ENCODE data around the gene SLC26A9. TPM values are rescaled to one million over a fixed set of nuclear protein-coding genes. Genes with fewer than 3 reads are reported as not detected.

The SLC26A9 gene
- total and polyA plus RNA-seq, 9 donors = 0.07 to 6.7 (median 0.11) TPM; not detected in 3

- H3K27me3 ChIP-seq = no peaks in the 10 kb centered on the region
- no peaks in the 10 kb centered on the region for H3K9me3 ChIP-seq
- no peak overlapping the region for H3K27ac ChIP-seq
- intact Hi-C loops (cut with DNase I) = loop anchor here (10.0 kb wide), 2 partner anchors 56 to 124 kb away; no protein-coding TSS in a partner anchor
- no peak overlapping the region for H3K4me3 ChIP-seq
- TF ChIP-seq CTCF (IDR thresholded peaks at IDR 0.05) (peak; percentile 57 to 69 (median 58)), EP300 (IDR thresholded peaks at IDR 0.05) (no peak)
- peak; percentile 59 to 75 (median 72) for DNase-seq
- no peaks in the 10 kb centered on the region for H3K36me3 ChIP-seq
- 44 to 53% (median 46%) methylated on average over 8 of the region's 8 CpGs for WGBS, 3 donors
- peaks cover 14% of the 10 kb centered on the region for H3K4me1 ChIP-seq (ENCODE audit: insufficient read depth)
Measured at GRCh38 chr1:205918955-205919746, 24.1 kb downstream of the SLC26A9 start.

GRCh38 chr1:205917466-205918238 is 25.6 kb downstream of the SLC26A9 start:
- DNase-seq = no peak
- WGBS, 3 donors = 25 to 44% (median 37%) methylated on average over 8 of the region's 8 CpGs
- Histone ChIP-seq H3K27me3 (no peaks in the 10 kb centered on the region), H3K9me3 (no peaks in the 10 kb centered on the region), H3K27ac (no peak overlapping the region), H3K4me1 (ENCODE audit: insufficient read depth) (peaks cover 21% of the 10 kb centered on the region), H3K4me3 (no peak overlapping the region), H3K36me3 (no peaks in the 10 kb centered on the region)
- TF ChIP-seq POLR2A (IDR thresholded peaks at IDR 0.05) (no peak), CTCF (IDR thresholded peaks at IDR 0.05) (no peak), EP300 (IDR thresholded peaks at IDR 0.05) (no peak)
- intact Hi-C loops (cut with DNase I) = loop anchor here (10.0 kb wide), 2 partner anchors 57 to 123 kb away; no protein-coding TSS in a partner anchor

GRCh38 chr1:205916541-205916940 is 26.7 kb downstream of the SLC26A9 start:
- intact Hi-C loops (cut with DNase I) = loop anchor here (10.0 kb wide), 2 partner anchors 58 to 122 kb away; no protein-coding TSS in a partner anchor
- Histone ChIP-seq H3K27me3 (no peaks in the 10 kb centered on the region), H3K36me3 (no peaks in the 10 kb centered on the region), H3K9me3 (no peaks in the 10 kb centered on the region), H3K4me3 (no peak overlapping the region), H3K27ac (no peak overlapping the region), H3K4me1 (ENCODE audit: insufficient read depth) (peaks cover 23% of the 10 kb centered on the region)
- no peak for DNase-seq
- TF ChIP-seq EP300 (IDR thresholded peaks at IDR 0.05) = no peak
- TF ChIP-seq POLR2A (IDR thresholded peaks at IDR 0.05) = no peak
- TF ChIP-seq CTCF (IDR thresholded peaks at IDR 0.05) = no peak
- 55 to 70% (median 57%) methylated on average over 7 of the region's 7 CpGs for WGBS, 3 donors

GRCh38 chr1:205915354-205915990 is 27.8 kb downstream of the SLC26A9 start:
- Histone ChIP-seq H3K27ac (no peak overlapping the region), H3K4me1 (ENCODE audit: insufficient read depth) (peaks cover 23% of the 10 kb centered on the region), H3K27me3 (no peaks in the 10 kb centered on the region), H3K4me3 (no peak overlapping the region), H3K9me3 (no peaks in the 10 kb centered on the region), H3K36me3 (no peaks in the 10 kb centered on the region)
- 68 to 82% (median 77%) methylated on average over 10 of the region's 10 CpGs for WGBS, 3 donors
- intact Hi-C loops (cut with DNase I) = loop anchor here (10.0 kb wide), 2 partner anchors 59 to 121 kb away; no protein-coding TSS in a partner anchor
- no peak for DNase-seq
- TF ChIP-seq CTCF (IDR thresholded peaks at IDR 0.05) (no peak), POLR2A (IDR thresholded peaks at IDR 0.05) (no peak), EP300 (IDR thresholded peaks at IDR 0.05) (no peak)

All from ovary (tissue), 9 donors.